Measurements from ENCODE around the gene MOB3B.

MOB3B gene

DNA sequence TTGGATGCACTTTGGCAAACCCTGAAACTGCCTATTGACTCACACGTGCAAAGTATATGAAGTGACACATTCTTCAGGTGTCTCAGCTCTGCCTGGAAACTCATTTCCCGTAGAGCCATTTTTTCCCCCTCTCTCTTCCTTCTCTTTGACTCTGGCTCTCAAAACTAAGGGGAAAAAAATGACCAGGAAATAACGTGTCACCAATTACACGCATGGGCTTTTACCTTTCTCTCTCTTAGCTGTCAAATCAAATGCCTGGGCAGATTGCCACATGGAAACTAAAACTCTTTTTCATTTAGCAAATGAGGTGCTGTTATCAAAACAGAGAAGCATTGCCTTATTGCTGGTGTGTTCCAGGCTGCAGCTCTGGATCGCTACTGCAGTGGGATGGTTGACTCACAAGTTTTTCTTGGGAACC lies 23.9 kb downstream of the MOB3B start (continued):
- TF ChIP-seq ZBTB49 (tag by site-specific recombination; IDR thresholded peaks at IDR 0.05; ENCODE audit: low read depth) (no peak), ZNF701 (tag by site-specific recombination; IDR thresholded peaks at IDR 0.05) (no peak), ZNF280D (tag by site-specific recombination; IDR thresholded peaks at IDR 0.05) (no peak), ZNF302 (tag by site-specific recombination; IDR thresholded peaks at IDR 0.05; ENCODE audit: low read depth) (no peak), ZNF426 (tag by site-specific recombination; IDR thresholded peaks at IDR 0.05) (no peak), GFI1B (tag by site-specific recombination; IDR thresholded peaks at IDR 0.05) (no peak), ZBTB17 (tag by site-specific recombination; IDR thresholded peaks at IDR 0.05) (no peak), ZFP3 (tag by site-specific recombination; IDR thresholded peaks at IDR 0.05; ENCODE audit: low read depth) (no peak)

DNA sequence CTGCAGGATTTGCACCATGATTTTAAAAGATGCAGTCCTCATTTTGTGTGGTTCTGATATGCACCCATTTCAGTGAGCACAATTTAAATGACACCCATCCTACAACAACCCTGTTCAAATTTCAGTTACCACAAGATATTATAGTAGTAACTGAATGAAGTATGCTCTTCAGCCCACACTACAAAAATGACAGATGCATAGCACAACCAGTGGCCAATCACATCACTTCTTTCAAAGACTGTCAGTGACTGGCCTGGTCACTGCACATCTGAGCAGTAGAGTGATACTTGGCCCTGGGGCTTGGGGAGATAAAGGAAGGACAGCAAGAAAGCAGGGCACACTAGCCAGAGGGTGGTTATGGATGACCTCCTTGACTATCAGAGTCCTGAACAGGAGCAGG lies 25.4 kb downstream of the MOB3B start:
- no peaks in the 10 kb centered on the region for H3K9me3 ChIP-seq (ENCODE audit: control insufficient read depth, insufficient read depth, low read depth, low read length)
- H3K36me3 ChIP-seq (ENCODE audit: control insufficient read depth in 2 of 2, insufficient read depth in 1 of 2, low read length in 2 of 2), result no peaks in the 10 kb centered on the region
- no peak for TF ChIP-seq ZNF560 (tag by site-specific recombination; IDR thresholded peaks at IDR 0.05; ENCODE audit: borderline replicate concordance)
- TF ChIP-seq ZNF501 (tag by site-specific recombination; IDR thresholded peaks at IDR 0.05), result no peak
- TF ChIP-seq ZNF561 (tag by site-specific recombination; IDR thresholded peaks at IDR 0.05; ENCODE audit: borderline replicate concordance), result no peak
- no peak for TF ChIP-seq ZNF596 (tag by site-specific recombination; IDR thresholded peaks at IDR 0.05)
- TF ChIP-seq ZNF658 (tag by site-specific recombination; IDR thresholded peaks at IDR 0.05), result no peak
- no peak for TF ChIP-seq ZNF777 (tag by site-specific recombination; IDR thresholded peaks at IDR 0.05; ENCODE audit: borderline replicate concordance)
- no peak for TF ChIP-seq PRDM4 (tag by site-specific recombination; IDR thresholded peaks at IDR 0.05)
- TF ChIP-seq ZNF623 (tag by site-specific recombination; IDR thresholded peaks at IDR 0.05), result no peak
- TF ChIP-seq, protein P1, sequence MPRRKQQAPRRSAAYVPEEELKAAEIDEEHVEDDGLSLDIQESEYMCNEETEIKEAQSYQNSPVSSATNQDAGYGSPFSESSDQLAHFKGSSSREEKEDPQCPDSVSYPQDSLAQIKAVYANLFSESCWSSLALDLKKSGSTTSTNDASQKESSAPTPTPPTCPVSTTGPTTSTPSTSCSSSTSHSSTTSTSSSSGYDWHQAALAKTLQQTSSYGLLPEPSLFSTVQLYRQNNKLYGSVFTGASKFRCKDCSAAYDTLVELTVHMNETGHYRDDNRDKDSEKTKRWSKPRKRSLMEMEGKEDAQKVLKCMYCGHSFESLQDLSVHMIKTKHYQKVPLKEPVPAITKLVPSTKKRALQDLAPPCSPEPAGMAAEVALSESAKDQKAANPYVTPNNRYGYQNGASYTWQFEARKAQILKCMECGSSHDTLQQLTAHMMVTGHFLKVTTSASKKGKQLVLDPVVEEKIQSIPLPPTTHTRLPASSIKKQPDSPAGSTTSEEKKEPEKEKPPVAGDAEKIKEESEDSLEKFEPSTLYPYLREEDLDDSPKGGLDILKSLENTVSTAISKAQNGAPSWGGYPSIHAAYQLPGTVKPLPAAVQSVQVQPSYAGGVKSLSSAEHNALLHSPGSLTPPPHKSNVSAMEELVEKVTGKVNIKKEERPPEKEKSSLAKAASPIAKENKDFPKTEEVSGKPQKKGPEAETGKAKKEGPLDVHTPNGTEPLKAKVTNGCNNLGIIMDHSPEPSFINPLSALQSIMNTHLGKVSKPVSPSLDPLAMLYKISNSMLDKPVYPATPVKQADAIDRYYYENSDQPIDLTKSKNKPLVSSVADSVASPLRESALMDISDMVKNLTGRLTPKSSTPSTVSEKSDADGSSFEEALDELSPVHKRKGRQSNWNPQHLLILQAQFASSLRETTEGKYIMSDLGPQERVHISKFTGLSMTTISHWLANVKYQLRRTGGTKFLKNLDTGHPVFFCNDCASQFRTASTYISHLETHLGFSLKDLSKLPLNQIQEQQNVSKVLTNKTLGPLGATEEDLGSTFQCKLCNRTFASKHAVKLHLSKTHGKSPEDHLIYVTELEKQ (tag by site-specific recombination; IDR thresholded peaks at IDR 0.05; ENCODE audit: borderline replicate concordance), result no peak
- CTCF ChIA-PET, result no interaction called here
- no peak overlapping the region for H3K4me3 ChIP-seq (ENCODE audit: low read depth, low read length)
- POLR2A ChIA-PET, result no interaction called here
- H3K27ac ChIP-seq (ENCODE audit: extremely low read depth, low read depth, low read length), result no peak overlapping the region
- peaks cover 6% of the 10 kb centered on the region for H3K4me1 ChIP-seq (ENCODE audit: control insufficient read depth, insufficient read depth, low read length)

Data from HEK293 (cell line).